HS-27A (cell line): ENCODE measurements around the gene NAT10.

Experiments used
- DNase-seq: peaks from one replicate; pipeline ENCODE4 v3.0.0-alpha.2; 2012; ENCODE audit warnings: low read depth, missing footprints

The NAT10 gene

DNA sequence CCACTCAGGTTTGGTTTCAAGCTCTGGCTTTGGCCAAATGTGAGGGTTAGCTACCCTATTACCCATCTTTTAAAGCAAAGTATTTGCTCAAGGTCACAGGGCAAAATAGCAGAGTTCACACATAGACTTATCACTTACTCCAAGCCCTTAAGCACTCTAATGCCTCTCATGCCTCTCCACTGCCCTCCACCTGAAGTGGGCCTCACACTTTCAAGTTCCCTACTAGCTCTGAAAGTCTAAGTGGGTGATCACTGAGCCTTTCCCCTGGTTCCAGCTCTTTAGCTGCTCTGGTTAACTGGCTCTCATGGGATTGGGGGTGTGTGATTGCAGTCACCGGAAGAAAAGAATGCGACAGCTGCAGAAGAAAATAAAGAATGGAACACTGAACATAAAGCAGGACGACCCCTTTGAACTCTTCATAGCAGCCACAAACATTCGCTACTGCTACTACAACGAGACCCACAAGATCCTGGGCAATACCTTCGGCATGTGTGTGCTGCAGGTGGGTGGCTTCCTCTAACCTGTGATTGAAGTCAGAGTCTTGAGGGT is 6.4 kb downstream of the NAT10 start:
- DNase-seq = no peak

- no peak for DNase-seq
Measured at GRCh38 chr11:34114014-34114413, 8.6 kb downstream of the NAT10 start.

DNA sequence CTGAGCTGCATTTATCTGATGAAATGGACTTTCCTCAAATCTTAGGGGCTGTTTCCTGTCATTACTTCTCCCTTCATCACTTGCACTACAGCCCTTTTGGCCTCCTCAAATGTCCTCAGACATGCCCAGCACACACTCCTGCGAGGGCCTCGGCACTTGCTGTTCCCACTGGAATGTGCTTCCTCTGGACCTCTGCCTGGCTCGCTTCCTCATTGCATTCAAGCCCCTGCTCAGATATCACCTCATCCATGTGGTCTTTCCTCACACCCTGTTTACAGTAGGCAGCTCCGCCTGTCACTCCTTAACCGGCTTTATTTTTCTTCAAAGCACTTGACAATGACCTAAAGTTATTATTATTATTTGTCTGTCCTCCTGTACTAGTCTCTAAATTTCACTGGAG is 9.0 kb downstream of the NAT10 start:
- no peak for DNase-seq

GRCh38 chr11:34120651-34121050 is 15.2 kb downstream of the NAT10 start:
- no peak for DNase-seq

DNA sequence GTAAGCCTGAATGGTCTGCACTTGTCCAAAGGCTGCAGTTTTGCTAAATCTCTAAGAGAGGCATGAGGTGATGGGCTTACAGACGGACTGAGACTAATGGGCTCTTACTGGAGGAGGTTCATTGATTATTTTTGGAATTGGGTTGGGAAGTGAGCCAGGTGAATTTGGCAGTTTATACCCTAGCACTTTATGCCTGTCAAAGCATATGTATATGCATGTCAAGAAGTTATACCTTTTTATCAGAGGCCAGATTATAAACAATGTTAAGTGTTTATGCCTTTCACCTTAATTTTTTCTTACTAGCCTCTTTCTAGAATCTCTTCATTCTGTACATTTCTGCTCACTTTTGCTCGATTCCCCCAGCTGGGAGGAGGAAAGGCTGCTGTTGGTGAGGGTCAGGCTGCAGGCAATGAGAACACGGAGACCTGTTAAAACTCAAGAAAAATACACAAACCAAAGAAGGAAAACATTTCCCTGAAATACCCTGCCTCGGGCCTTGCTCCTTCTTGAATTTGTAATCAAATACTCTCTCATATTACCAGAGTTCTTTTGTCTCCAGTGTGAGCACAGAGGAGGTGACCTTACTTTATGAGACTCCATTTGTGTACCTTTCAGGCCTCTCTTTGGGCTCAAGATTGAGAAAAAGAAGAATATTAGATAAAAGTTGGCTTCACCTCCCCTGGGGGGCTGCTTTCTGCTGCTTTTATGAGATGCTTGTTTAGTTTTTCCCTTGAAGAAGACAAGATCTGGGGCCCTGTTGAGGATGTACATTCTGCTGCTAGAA is 19.6 kb downstream of the NAT10 start:
- DNase-seq = no peak

DNA sequence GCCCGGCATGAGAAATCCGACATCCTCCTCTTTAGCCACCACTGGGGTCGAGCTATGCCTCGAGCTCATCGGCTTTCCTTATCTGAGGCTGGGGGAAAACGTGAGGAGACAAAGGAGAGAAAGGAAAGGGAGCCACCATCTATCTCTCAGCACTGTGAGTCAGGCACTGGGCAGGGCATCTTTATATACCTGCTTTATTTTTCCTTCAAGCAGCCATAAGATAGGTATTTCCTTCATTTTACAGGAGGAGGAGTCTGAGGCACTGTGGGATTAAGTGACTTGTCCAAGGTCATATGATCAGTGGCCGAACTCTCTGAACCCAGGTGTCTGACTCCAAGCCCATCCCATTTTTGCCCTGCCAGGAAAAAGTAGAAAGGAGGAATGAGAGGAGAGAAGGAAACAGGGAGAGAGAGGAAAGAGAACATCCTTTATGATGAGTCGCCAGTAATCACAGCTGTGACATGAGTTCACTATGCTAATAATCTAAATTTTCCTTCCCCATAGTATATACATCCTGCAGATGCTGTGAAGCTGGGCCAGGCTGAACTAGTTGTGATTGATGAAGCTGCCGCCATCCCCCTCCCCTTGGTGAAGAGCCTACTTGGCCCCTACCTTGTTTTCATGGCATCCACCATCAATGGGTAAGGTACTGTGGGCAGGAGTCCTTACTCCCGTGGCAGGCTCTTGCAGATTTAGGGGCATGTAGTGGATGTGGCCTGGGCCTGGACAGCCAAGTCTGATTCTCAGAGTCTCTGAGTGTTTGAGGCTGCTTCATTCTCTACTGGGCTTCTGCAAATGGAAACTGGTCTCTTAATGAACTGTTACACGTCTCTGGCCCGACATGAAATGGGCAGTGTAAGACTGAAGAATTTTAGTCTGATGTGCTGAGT is 21.8 kb downstream of the NAT10 start:
- DNase-seq = no peak

DNA sequence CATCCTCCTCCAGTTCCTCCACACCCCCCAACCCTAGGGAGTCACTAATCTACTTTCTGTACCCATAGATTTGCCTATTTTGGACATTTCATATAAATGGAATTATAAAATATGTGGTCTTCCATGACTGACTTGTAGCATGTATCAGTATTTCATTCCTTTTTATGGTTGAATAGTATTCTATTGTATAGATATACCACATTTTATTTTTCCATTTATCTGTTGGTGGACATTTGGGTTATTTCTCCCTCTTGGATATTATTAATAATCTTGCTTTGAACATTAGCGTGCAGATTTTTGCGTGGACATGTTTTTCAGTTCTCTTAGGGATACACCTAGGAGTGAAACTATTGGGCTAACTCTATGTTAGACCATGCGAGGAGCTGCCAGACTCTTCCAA is 23.4 kb downstream of the NAT10 start:
- no peak for DNase-seq

DNA sequence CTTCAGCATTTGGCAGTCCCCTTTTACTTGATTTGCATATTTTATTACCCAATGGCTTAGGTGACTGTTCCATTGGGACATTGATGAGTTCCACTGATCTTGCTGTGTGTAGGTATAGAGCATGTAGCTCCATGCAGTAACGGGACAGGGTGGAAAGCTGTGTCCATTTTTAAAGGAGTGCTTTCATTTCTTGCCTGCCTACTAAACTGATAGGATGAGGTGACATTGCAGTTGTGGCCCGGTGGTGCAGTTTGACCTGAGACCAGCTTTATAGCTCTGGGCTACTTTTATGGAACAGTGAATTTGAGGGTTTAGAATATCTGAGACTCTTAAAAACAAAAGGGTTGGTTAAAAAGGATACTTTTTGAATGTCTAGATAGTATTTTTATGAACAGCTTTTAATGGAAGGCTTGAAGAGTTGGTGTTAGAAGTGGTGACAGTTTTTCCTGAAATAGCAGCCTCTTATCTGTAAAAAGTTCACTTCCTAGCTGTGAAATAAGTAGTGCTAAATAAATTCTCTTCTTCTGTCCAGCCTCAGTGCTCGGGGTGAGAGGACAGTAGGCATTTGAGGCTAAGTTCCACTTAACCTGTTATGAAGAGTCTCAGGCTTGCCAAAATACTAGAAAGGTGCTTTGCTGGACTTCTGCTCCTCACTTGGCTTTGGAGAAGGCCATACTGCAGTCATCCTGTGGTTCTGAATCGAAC is 27.0 kb downstream of the NAT10 start:
- DNase-seq = no peak

- no peak for DNase-seq
Measured at GRCh38 chr11:34134765-34135164, 29.3 kb downstream of the NAT10 start.

GRCh38 chr11:34135439-34135838 is 30.0 kb downstream of the NAT10 start:
- no peak for DNase-seq

GRCh38 chr11:34136420-34136819 is 31.0 kb downstream of the NAT10 start:
- DNase-seq = no peak

- no peak for DNase-seq
Measured at GRCh38 chr11:34139346-34139745, 33.9 kb downstream of the NAT10 start.

DNA sequence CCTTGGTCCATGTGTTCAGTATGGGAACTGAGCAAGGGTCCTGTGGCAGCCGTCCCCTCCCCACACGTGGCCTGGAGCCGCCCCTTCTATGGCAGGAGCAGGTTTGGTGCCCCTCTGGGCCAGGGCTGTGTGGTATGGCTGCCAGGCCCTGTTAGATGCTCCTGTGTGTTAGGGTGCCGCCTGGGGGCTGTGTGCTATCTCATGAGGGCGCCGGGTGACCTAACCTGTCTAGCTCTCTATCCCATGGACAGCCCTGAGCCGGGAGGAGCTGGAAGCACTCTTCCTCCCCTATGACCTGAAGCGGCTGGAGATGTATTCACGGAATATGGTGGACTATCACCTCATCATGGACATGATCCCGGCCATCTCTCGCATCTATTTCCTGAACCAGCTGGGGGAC is 34.7 kb downstream of the NAT10 start:
- no peak for DNase-seq

GRCh38 chr11:34143048-34143447 is 37.6 kb downstream of the NAT10 start:
- DNase-seq = no peak

DNA sequence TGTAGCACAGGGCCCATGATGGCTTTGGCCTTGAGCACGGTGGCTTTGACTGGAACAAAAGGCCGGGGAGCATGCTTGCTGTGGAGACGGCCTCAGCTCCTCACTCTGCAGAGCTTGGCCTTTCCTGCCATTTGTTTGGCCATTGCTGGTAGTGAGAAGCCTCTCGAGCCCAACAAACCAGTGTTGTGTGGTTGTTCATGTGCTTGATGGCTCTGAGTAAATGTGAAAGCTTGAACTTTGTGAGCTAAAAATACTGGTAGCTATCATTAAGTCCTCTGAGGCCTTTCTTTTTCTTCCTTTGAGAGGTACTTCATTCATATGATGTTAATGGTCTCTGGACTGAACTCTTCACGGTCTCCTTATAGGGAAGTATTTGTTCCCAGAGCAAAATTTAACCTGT is 39.6 kb downstream of the NAT10 start:
- no peak for DNase-seq

GRCh38 chr11:34145847-34146381 is 40.5 kb downstream of the NAT10 start:
- no peak for DNase-seq

GRCh38 chr11:34146411-34146810 is 41.0 kb downstream of the NAT10 start:
- no peak for DNase-seq

DNA sequence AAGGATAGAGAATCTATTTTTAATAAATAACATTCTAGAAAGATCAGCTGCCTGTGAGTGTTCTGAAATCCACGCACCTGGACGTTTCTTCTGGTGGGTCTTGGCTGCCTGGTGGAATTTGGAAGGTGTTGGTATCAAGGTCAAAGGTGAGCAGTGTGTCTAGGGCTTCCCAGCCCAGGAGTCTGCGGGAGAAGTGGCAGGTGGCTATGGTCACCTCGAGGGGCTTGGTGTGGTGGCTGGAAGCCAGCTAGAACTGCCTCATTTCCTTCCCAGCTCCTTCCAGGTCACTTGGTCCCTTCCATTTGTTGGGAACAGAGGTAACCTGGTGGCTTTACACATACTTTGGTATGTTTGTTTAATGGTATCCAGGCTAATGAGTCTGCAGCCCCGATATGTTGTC is 41.4 kb downstream of the NAT10 start:
- DNase-seq = no peak

DNA sequence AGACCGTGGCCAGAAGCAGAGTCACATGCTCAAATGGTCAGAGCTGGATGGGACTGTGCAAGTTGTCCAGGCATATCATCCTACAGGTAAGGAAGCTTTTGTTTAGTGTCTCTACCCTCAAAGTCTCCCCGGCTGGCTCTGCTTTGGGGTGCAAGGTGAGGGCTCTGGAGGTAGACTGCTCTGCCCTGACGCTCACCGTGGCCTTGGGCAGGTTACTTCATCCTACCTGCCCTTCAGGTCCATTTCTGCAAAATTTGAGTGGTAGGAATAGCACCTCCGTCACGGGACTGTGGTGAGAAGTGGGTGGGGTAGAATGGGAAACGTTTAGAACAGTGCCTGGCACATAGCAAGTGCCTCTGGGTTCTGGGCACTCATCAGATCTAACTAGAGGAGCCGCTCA is 42.2 kb downstream of the NAT10 start:
- no peak for DNase-seq

GRCh38 chr11:34148504-34149165 is 43.2 kb downstream of the NAT10 start:
- DNase-seq = no peak

DNA sequence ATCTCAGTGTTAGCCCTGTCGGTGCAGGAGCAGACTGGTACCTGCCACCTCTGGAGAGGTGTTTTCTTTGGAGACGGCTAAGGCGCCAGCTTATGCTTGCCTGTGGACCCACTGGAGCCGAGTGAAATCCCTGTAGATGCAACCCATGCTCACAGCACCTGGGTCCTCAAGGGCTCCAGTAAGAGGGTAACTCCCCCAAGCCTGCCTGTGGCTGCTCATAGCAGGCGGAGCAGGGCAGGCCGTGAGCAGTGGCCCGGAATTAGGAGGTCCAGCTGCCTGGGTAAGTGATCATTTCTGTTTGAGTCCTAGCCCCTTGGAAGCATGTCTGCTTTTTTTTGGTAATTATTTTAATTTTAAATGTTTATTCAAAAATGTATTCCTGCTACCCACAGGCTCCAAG is 43.8 kb downstream of the NAT10 start:
- no peak for DNase-seq

DNA sequence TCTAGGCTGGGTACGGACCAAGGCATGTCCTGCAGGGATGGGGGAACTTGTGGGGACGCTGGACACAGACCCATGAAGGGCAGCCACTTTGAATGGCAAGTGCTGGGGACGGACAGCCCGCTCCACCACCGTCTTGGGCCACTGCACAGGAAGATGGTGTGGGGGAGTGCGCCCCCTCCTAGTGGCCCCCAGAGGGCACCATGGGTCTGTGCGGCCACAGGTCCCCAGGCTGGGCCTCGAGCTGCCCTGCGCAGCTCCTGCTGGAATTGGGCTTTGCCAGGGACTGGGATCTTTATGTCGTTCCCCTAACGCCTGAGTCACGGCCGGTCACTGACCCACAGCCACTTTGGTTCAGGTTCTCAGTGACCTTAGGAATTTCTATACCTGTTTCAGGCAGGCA is 44.4 kb downstream of the NAT10 start:
- DNase-seq = no peak
